ENCODE data around the gene NFE2L2. TPM values are rescaled to one million over a fixed set of nuclear protein-coding genes. Genes with fewer than 3 reads are reported as not detected.

The NFE2L2 gene
- total RNA-seq, 2 experiments from 2014 or later, result 26.2 to 58.6 TPM

DNA sequence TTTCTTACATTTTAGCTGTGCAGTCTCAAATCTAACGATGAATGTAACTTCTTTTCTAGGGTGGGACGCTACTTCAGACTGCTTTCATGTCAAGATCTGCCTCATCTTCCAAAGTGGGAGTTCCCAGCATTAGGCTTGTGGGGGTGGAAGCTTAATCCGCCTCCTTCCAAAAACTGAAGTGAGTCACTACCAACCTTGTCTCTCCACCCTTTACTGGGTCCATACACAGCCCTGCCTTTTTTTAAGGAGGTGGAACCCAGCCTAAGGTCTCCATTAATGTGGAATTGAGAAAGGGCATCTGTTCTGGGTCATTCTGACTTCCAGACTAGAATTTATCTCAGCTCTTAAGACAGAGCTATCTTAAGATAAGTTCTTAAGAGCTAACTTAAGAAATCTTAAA is 42.0 kb upstream of the NFE2L2 start:
- no peaks in the 10 kb centered on the region for H3K4me1 ChIP-seq (ENCODE audit: insufficient read depth, low read length, poor library complexity, severe bottlenecking)
- ChIA-PET POLR2A (interaction anchor here (0.6 to 1.0 kb wide), 4 partner anchors 125 to 1626 kb away, joined by 3 to 4 read pairs (median 4); no protein-coding TSS in a partner anchor), CTCF (ENCODE audit: unreplicated experiment) (no interaction called here)
- H3K27ac ChIP-seq (ENCODE audit: low read depth, low read length, poor library complexity, severe bottlenecking), result no peak overlapping the region
- no peaks in the 10 kb centered on the region for H3K9me3 ChIP-seq (ENCODE audit: low read length)
- BruUV-seq (replicated peaks), result no TSS peak
- no peaks in the 10 kb centered on the region for H3K79me2 ChIP-seq (ENCODE audit: insufficient read depth, low read depth, low read length)
- intact Hi-C loops (cut with micrococcal nuclease; ENCODE audit: unreplicated experiment), result no loop called here
- H3K36me3 ChIP-seq (ENCODE audit: insufficient read depth, low read length), result no peaks in the 10 kb centered on the region
- no peak overlapping the region for H2AFZ ChIP-seq (ENCODE audit: low read length)
- H3K4me2 ChIP-seq (ENCODE audit: low read length), result no peak overlapping the region
- no peaks in the 10 kb centered on the region for H3K9me2 ChIP-seq (ENCODE audit: insufficient read depth, low read length)
- DNase-seq (ENCODE audit: low spot score), result no peak
- TF ChIP-seq, protein P1, sequence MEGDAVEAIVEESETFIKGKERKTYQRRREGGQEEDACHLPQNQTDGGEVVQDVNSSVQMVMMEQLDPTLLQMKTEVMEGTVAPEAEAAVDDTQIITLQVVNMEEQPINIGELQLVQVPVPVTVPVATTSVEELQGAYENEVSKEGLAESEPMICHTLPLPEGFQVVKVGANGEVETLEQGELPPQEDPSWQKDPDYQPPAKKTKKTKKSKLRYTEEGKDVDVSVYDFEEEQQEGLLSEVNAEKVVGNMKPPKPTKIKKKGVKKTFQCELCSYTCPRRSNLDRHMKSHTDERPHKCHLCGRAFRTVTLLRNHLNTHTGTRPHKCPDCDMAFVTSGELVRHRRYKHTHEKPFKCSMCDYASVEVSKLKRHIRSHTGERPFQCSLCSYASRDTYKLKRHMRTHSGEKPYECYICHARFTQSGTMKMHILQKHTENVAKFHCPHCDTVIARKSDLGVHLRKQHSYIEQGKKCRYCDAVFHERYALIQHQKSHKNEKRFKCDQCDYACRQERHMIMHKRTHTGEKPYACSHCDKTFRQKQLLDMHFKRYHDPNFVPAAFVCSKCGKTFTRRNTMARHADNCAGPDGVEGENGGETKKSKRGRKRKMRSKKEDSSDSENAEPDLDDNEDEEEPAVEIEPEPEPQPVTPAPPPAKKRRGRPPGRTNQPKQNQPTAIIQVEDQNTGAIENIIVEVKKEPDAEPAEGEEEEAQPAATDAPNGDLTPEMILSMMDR (conservative IDR thresholded peaks at IDR 0.05; ENCODE audit: low read length), result no peak
- no peak for TF ChIP-seq EZH2phosphoT487 (IDR thresholded peaks at IDR 0.05; ENCODE audit: borderline replicate concordance, low read depth, low read length)
- no peak overlapping the region for H3K4me3 ChIP-seq (ENCODE audit: low read depth, low read length, poor library complexity, severe bottlenecking)
- no peaks in the 10 kb centered on the region for H4K20me1 ChIP-seq (ENCODE audit: insufficient read depth, low read length)

- DNase-seq (ENCODE audit: low spot score), result no peak
- no peak overlapping the region for H3K4me3 ChIP-seq (ENCODE audit: low read depth, low read length, poor library complexity, severe bottlenecking)
- H3K9me2 ChIP-seq (ENCODE audit: insufficient read depth, low read length), result no peaks in the 10 kb centered on the region
- no peaks in the 10 kb centered on the region for H3K36me3 ChIP-seq (ENCODE audit: insufficient read depth, low read length)
- TF ChIP-seq EZH2phosphoT487 (IDR thresholded peaks at IDR 0.05; ENCODE audit: borderline replicate concordance, low read depth, low read length), result no peak
- TF ChIP-seq, protein P1 (conservative IDR thresholded peaks at IDR 0.05; ENCODE audit: low read length), result 0 out of 2 replicates have a peak, but pooled peaks have one; percentile 21
- ChIA-PET CTCF (ENCODE audit: unreplicated experiment) (interaction anchor here (0.7 kb wide), 1 partner anchor 138 kb away, joined by 3 read pairs; no protein-coding TSS in a partner anchor), POLR2A (no interaction called here)
- no peak overlapping the region for H2AFZ ChIP-seq (ENCODE audit: low read length)
- BruUV-seq (replicated peaks), result no TSS peak
- H3K4me2 ChIP-seq (ENCODE audit: low read length), result no peak overlapping the region
- no peaks in the 10 kb centered on the region for H3K4me1 ChIP-seq (ENCODE audit: insufficient read depth, low read length, poor library complexity, severe bottlenecking)
- H3K79me2 ChIP-seq (ENCODE audit: insufficient read depth, low read depth, low read length), result no peaks in the 10 kb centered on the region
- no peaks in the 10 kb centered on the region for H4K20me1 ChIP-seq (ENCODE audit: insufficient read depth, low read length)
- H3K27ac ChIP-seq (ENCODE audit: low read depth, low read length, poor library complexity, severe bottlenecking), result no peak overlapping the region
- no peaks in the 10 kb centered on the region for H3K9me3 ChIP-seq (ENCODE audit: low read length)
- intact Hi-C loops (cut with micrococcal nuclease; ENCODE audit: unreplicated experiment), result no loop called here
These were observed 39.4 kb upstream of the NFE2L2 start for GRCh38 chr2:177303939-177304338.

DNA sequence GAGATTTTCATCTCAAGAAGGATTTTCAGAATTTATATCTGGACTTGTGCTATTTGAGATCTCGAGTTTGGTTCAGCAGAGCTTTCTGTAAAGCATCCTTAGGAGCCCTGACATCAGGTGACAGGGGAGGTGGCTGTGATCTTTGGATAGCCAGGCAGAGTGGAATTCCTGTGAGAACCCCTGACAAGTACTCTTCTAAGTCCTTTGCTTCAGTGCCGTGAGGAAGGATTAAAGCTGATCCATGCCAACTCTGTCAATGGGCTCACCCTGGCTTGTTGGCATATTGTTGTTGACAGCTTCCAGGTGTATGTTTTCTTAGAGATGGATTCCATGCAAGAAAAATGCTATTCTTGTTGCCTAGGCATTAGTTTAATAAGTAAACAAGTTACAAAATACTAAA is 38.0 kb upstream of the NFE2L2 start:
- Histone ChIP-seq H3K4me2 (ENCODE audit: low read length) (no peak overlapping the region), H3K4me1 (ENCODE audit: insufficient read depth, low read length, poor library complexity, severe bottlenecking) (no peaks in the 10 kb centered on the region), H3K27ac (ENCODE audit: low read depth, low read length, poor library complexity, severe bottlenecking) (no peak overlapping the region), H3K9me2 (ENCODE audit: insufficient read depth, low read length) (no peaks in the 10 kb centered on the region), H3K79me2 (ENCODE audit: insufficient read depth, low read depth, low read length) (no peaks in the 10 kb centered on the region), H2AFZ (ENCODE audit: low read length) (no peak overlapping the region), H4K20me1 (ENCODE audit: insufficient read depth, low read length) (no peaks in the 10 kb centered on the region), H3K4me3 (ENCODE audit: low read depth, low read length, poor library complexity, severe bottlenecking) (no peak overlapping the region), H3K9me3 (ENCODE audit: low read length) (no peaks in the 10 kb centered on the region), H3K36me3 (ENCODE audit: insufficient read depth, low read length) (no peaks in the 10 kb centered on the region)
- POLR2A ChIA-PET, result no interaction called here
- no TSS peak for BruUV-seq (replicated peaks)
- CTCF ChIA-PET (ENCODE audit: unreplicated experiment), result no interaction called here
- no peak for TF ChIP-seq EZH2phosphoT487 (IDR thresholded peaks at IDR 0.05; ENCODE audit: borderline replicate concordance, low read depth, low read length)
- TF ChIP-seq, protein P1 (conservative IDR thresholded peaks at IDR 0.05; ENCODE audit: low read length), result no peak
- DNase-seq (ENCODE audit: low spot score), result no peak
- intact Hi-C loops (cut with micrococcal nuclease; ENCODE audit: unreplicated experiment), result no loop called here
